Activated naive CD8-positive, alpha-beta T cell treated with anti-CD3 and anti-CD28 coated beads, Interleukin-2, amount 50 U/mL, for 16 hours (primary cell): ENCODE data around the gene SERTAD4.
"Not testable (repeated sequence)": the region's sequence is repeated elsewhere in the genome, so short reads cannot be mapped to it uniquely, and the experiment has no call there.

ENCODE experiments used
- DNase-seq: peaks from one replicate; pipeline ENCODE4 v3.0.0-alpha.2; 2020; ENCODE audit warnings: low read depth, low spot score

SERTAD4 gene

DNA sequence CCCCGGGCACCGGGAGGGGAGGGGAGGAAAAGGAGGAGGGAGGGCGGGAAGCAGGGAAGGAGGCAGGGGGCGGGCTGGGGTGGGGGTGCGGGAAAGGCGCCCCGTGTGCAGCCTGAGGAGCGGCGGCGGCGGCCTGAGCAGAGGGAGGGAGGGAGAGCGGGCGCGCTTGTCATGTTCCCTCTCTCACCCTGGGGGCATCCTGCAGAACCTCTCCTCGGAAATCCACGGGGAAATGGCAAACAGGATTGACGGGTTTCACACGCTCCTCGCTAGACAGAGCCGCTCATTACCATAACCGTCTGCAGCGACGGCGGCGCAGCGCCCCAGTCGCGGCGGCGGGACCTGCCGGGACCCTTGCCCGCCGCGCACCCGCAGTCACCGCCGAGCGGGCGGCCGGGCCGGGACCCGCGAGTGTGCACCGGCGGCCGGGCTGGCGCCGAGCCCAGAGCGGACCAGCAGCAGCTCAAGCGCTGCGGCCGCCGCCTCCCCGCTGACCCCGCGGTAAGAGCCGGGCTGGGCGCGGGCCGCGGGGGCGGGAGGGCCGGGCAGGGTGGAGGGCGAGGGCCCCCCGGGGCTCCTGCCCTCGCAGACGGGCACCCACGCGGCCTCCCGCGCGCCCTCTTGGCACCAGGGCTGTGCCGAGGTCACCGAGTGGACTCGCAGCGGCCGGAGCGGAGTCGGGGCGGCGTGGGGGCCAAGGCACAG, at the start of gene SERTAD4:
Gene SERTAD4, plus strand, starts transcription at position 286 of the 705 bp plus-strand sequence. CDS start 5,165 bp downstream, outside the sequence.
- no peak for DNase-seq

DNA sequence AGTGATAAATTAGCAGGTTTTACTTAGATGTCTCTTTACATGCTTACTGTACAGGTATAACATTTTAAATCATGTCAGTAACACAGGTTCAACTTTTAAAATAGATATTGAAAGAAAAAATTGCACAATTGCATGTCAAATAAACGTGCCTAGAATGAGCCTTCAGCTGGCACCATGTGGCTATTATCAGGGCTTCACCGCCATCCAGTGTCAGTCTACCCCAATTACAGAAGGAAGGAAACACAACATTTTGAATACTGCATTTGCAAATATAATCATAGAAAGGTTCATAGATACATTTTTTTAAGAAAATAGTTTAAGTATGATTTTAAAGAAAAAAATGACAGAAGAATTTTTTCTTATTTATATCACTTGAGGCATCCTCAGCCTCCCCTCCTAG, 47.5 kb upstream of the SERTAD4 start:
- no peak for DNase-seq

DNA sequence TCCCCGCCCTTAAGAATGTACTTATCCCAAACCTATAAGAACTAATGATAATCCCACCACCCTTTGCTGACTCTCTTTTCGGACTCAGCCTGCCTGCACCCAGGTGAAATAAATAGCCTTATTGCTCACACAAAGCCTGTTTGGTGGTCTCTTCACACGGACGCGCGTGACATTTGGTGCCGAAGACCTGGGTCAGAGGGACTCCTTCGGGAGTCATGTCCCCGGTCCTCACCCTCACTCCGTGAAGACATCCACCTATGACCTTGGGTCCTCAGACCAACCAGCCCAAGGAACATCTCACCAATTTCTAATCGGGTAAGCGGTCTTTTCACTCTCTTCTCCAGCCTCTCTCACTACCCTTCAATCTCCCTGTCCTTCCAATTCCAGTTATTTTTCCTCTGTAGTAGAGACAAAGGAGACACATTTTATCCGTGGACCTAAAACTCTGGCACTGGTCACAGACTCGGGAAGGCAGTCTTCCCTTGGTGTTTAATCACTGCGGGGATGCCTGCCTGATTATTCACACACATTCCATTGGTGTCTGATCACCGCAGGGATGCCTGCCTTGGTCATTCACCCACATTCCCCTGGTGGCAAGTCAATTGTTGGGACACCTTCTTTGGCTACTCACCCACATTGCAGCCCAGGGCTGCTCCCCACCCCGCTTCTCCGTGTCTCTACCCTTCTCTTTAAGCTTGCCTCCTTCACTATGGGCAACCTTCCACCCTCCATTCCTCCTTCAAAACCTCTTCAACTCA, 44.6 kb upstream of the SERTAD4 start:
- DNase-seq: not testable (repeated sequence)

DNA sequence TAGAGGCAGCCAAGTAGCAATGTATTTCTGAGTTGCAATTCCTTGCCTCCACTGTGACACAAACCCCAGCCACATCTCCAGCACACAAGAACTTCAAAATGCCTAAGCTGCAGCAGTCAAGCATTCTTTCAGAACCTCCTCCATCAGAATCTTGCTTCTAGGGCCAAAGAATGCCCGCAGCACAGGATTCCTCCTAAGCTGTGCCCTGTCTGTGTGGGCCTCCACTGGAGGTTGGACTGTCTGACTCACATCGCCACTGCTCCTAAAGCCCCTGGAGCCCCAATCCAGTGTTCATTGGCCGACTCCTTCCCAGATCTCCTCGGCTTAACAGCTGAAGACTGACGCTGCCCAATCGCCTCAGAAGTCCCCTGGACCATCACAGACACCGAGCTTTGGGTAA, 43.2 kb upstream of the SERTAD4 start:
- DNase-seq: no peak

DNA sequence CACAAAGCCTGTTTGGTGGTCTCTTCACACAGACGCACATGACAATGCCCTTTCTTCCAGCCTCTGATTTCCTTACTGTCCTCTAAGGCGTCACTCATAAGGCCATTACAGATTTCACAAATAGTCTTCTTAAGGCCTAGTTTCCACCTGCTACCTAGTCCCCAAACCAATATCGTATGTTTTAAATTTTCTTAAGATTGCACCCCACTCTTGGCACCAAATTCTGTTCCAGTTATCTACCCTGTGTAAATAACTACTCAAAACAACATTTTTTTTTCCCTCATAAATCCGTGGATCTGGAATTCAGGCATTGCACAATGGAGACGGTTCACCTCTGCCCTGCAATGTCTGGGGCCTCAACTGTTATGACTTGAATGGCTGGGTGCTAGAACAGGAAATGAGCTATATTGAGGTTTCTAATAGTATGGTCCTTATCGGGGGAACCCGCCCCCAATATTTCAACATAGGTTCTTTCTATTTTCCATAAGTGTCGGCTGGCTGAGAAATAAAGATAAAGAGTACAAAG, 36.9 kb upstream of the SERTAD4 start:
- DNase-seq: no peak

DNA sequence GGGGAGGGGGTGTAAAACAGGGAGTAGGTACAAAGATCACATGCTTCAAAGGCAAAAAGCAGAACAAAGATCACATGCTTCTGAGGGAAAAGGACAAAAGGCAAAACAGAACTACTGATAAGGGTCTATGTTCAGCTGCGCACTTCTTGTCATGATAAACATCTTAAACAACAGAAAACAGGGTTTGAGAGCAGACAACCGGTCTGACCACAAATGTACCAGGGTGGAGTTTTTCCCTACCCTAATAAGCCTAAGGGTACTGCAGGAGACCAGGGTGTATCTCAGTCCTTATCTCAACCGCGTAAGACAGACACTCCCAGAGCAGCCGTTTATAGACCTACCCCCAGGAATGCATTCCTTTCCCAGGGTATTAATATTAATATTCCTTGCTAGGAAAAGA, 36.3 kb upstream of the SERTAD4 start:
- DNase-seq: not testable (repeated sequence)

DNA sequence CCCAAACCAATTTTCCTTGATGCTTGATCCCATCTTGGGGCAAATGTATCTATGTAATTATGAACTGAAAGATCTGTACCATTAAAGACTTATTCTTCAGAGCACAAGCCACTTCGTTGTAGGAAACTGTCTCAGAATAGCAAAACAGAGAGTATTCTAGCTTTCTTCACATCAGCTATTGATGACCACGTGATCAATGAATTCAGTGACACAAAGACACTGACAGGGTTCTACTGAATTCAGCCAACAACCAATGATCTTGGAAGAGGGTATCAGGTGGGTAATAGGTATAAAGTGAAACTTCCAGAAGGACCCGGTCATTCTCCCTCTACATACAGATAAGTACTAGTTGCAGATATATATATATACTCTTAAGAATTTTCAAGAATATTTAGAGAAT, 33.8 kb upstream of the SERTAD4 start:
- DNase-seq: no peak

DNA sequence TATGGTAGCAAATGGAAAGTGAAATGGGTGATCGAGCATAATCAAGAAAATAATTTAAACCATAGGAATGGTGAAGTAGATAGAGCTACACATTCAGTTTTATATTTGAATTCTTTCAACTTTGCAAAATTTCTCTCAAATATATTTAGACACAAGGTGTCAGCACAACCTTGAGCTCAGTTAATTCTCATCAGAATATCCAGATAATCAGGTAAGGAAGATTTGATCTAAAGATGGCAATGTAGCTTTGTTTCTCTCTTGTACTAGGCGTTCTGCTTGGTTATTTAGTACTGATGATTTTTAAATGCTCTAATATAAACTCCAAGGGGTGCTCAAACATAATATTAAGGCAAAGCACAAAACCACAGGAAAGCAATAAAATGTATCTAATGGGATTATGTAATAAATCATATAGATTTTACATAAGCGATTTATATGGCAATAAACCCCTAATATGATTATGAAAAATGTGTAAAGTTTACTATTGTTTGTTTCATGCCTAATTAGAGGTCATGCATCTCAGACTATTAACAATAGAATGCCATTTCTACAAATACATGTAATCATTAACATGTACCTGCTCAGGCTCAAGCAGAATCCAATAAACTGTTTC, 32.4 kb upstream of the SERTAD4 start:
- no peak for DNase-seq

DNA sequence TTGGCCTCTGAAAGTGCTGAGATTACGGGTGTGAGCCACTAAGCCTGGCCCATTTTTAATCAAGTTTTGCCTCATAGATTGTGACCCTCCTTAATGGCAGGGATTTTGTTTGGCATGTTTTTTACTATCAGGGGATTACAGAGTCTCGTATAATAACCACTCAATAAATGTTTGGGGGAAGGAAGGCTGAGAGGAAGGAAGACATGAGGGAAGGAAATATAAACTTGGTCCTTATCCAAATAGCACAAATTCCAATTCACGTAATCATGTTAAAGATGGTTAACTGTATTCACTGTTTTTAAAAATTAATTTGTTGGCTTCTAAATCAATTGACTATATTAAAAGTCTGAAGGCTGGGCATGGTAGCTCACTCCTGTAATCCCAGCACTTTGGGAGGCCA, 30.9 kb upstream of the SERTAD4 start:
- DNase-seq: no peak

DNA sequence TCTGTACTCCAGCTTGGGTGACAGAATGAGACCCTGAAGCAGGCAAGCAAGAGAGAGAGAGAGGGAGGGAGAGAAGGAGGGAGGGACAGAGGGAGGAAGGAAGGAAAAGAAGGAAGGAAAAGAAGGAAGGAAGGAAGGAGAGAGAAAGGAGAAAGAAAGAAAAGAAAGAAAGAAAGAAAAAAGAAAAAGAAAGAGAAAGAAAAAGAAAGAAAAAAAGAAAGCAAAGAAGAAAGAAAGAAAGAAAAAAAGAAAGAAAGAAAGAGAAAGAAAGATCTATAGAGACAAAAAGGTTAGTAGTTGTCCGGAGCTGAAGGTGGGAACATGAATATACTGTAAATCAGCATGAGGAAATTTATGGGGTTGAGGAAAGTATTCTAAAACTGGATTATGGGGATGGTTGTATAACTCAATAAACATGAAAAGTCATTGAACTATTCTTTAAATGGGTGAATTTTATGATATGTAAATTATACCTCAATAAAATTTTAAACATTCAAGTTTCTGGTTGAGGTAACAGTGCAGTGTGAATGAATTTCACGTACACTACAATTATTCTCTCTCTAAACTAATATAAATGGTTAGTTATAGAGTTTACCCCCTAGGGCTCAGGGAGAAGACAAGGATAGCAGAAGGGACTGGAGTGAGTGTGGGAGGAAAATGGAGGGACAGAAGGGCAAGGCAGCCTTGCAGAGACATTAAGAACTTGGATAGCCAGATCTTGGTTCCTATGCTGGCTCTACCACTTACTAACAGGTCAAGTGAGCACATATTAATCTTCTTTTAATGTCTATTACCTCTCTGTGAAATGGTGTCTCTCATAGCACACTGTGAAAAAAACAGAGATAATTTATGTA, 24.8 kb upstream of the SERTAD4 start:
- no peak for DNase-seq

DNA sequence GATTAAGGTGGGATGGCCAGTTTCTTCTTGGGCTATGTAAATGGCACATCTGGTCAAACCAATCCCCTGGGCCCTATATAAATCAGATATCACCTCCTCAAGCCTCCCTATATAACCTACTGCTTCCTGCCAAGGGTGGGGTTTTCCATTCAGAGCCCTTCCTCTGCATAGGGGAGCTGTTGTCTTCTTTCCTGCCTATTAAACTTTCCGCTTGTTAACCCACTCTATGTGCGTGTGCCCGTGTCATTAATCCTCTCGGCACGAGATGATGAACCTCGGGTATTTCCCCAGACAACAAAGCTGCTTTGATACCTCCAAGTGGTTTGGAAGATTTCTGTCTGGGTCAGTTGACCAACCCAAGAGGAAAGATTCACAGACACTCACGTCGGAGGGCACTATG, 19.3 kb upstream of the SERTAD4 start:
- DNase-seq: no peak

DNA sequence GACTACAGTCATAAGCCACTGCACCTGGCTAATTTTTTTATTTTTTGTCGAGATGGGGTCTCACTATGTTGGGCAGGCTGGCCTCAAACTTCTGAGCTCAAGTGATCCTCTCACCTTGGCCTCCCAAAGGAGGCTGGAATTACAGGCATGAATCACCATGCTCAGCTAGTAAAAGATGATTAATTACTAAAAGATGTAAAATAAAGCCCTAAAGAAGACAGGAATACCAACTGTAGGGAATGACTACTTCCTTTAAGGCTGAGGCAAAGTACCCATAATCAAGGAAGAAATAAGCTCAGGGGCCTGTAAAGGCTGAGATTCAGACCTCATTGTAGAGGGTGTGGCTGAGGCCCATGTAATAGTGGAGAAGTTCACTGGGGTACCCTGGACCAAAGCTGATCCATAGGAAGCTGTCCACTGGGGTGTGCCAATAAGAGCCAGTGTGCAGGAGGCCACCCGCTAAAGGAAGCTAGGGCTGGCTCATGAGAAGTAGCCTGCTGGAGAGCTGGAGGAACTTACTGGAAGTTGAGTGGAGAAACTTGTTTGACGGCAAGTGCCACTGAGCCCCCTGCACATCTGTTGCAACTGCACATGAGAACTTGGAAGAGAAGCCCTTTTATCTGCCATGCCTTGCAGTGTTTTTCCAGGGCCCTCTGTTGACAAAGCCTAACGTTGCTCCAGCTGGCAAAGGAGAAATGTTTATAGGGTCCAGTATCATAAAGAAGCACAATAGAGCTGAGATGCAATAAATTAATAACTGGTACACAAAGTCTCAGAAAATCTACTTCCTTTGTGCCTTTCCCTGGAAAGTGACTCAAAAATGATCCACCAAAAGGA, 17.8 kb upstream of the SERTAD4 start:
- no peak for DNase-seq

DNA sequence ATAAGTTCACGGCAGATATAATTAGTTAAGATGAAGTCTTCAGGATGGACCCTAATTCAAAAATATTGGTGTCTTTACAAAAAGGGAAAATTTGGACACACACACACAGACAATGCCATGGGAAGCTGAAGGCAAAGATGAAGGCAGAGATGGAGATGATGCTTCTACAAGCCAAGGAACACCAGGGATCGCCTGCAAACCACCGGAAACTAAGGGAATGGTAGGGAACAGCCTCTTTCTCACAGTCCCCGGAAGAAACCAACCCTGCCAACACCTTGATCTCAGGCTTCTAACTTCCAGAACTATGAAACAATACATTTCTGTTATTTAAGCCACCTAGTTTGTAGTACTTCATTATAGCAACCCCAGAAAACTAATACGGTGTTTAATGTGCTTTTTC, 15.1 kb upstream of the SERTAD4 start:
- DNase-seq: no peak

DNA sequence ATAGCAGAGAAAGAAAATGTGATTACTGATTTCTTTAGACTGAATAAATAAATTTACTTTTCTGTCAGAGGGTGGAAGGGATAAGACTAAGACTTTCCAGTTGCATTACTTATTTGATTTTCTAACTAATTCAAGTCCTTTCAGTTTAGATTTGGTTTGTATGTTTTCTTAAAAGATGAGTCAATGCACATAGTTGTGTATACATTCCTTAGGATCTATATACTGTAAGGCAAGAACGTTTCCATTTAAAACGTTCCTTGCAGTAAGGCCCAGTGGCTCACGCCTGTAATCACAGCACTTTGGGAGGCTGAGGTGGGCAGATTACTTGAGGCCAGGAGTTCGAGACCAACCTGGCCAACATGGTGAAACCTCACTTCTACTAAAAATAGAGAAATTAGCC, 14.5 kb upstream of the SERTAD4 start:
- no peak for DNase-seq

DNA sequence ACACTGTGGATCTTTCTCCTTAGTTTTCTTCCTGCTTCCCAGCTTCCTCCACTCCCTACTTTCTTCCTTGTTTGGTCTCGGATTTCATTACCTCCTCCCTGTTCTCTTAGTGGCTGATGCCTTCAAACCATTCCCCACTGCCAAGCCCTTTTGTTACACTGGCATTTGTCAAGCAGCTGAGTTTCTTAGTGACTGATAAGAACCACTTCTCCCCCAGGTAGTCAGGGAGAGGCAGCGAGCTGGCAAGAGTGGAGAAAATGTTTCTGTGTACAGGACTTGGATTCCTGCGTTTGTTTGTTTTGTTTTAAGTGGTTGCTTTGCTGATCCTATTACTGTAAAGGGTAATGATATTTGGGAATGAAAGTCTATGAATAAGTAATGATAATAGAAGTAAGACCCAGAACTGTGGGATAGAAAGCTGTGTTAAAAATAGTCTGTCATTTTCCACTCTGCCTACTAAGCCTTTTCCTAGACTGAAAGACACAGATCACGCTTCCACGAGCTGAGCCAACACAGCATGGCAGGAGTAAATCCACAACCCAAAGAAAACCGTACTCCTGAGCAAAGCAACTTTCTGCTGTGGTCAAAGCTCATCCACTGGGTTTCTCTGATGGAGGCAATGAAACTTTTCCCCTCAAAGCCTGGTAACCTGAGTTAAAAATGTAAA, 10.1 kb upstream of the SERTAD4 start:
- no peak for DNase-seq

DNA sequence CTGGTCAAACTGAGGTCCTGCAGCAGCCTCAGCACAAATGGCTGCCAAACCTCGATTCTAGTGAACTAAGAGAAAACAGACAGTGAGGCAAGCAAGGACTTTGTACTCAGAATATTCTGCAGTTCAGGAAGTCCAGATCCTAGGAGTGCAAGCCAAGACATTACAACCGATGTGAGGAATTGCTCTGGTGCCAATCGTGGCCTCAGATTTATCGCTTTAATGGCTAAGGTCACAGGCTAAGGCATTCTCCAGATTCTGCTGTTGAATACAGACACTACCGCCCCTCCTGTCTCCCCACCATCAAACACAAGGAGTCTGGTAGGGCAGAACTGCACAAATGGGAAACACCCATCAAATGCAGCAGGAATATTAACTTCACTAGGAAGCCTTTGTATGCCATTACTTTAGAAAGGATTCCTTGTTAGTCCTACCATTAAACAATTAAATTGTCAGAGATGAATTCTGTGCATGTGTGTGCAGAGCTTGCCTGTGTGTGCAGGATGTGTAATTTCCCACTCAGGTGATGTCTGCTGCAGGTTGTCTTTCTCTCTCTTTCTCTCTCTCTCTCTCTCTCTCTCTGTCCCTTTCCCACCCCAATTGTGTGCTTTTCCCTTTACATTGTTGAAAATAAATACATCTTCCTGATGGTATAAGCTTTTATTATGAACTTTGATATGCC, 9.2 kb upstream of the SERTAD4 start:
- no peak for DNase-seq

DNA sequence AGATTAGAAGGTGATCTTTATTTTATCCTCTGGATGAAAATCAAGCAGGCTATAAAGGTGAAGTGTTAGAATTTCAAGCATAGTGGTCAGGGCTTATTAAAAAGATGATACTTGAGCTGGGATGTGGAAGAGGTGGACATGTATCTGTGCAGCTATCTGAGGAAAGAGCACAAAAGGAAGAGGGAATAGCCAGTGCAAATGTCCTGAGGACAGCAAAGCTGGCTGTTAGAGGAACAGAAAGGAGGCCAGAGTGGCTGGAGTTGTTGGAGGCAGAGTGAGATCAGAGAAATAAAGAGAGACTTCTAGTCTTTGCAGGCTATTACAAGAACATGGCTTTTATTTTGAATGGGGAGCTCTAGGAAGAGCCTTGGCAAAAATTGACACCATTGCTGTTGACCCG, 4.4 kb upstream of the SERTAD4 start:
- DNase-seq: no peak

DNA sequence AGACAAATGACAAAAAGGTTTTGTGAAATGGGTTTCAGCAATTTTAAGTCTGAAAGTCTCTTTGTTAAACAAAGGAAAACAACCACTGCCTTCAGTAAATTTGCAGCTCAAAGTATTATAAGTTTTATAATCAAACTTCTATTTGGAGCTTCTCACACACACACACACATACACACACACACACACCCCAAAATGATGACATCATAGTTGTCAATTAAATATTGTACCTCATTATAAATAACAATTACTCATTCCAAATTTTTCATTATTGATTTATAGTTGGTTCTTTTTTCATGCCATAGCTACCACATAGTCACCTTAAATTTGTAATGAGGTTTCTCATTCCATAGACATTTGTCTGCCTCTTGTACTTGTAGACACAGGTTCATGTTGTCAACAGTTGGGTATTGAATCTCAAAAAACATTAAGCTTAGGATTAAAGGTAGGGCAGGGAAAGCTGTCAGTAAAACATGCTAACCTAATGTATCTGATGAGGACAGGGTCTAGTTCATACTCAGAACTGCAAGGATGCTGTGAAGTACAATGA, 2.4 kb upstream of the SERTAD4 start:
- DNase-seq: no peak

DNA sequence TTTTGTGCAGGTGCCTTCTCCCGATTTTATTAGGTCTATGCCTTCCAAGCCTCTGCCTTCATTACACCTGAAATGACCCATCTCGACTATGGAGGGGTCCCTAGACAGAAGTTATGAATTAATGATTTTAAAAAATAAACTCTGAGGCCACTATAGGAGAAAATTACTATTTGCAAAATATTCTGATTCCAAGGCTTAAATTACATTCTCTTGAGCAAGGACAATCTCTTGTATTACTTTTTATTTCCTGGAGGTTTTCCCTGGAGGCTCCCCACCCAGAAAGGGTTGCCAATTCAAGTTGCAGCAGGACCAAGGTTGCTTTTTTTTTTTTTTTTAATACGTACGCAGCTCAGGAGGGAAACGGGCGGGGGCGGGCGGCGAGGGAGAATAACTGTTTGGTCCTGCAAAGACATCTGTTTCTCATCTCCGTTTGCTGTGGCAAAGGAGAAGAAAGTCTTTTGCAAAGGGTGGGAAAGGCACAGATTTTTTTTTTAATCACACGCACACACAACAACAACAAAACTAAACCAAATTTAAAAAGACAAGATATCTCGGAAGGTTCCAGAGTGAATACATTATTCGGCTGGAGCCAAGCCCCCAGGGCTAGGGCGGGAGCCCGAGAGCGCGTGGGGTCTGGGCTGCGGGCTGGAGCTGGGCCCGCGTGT, 618 bp upstream of the SERTAD4 start:
- DNase-seq: no peak
